Heart right ventricle (tissue), 16 donors: ENCODE results near the gene EGLN1. TPM values are rescaled to one million over a fixed set of nuclear protein-coding genes. Genes with fewer than 3 reads are reported as not detected.
"Not testable (repeated sequence)": the region's sequence is repeated elsewhere in the genome, so short reads cannot be mapped to it uniquely, and the experiment has no call there.

Experiments used
- ATAC-seq, 8 donors: fragments of 200-7000 bp; cut with Tn5 transposase; one replicate each; pipeline ENCODE4 v1.9.1; 2020; ENCODE audit warnings: mild to moderate bottlenecking in 8 of 8, moderate library complexity in 8 of 8, moderate number of reproducible peaks in 1 of 8
- DNase-seq, 2 donors: peaks; one replicate each; pipeline ENCODE4 v3.0.0-alpha.2; 2020
- H3K27ac ChIP-seq, 10 donors: fragments of 200-600 bp; sonication (generic) in 2 of 10; one replicate each; pipeline versions ENCODE4 v1.5.0 to v1.8.0; 2020 to 2022; ENCODE audit warnings: mild to moderate bottlenecking in 3 of 10
- H3K27me3 ChIP-seq, 7 donors: fragments of 200-600 bp; one replicate each; pipeline ENCODE4 v1.8.0; 2021 to 2022; ENCODE audit warnings: mild to moderate bottlenecking in 2 of 7
- H3K36me3 ChIP-seq, 9 donors: fragments of 200-600 bp; sonication (generic) in 1 of 9; one replicate each; pipeline versions ENCODE4 v1.5.0 to v1.8.0; 2020 to 2022; ENCODE audit warnings: mild to moderate bottlenecking in 2 of 9
- H3K4me1 ChIP-seq, 9 donors: fragments of 200-600 bp; sonication (generic) in 1 of 9; one replicate each; pipeline versions ENCODE4 v1.5.0 to v1.8.0; 2020 to 2022; ENCODE audit warnings: mild to moderate bottlenecking in 4 of 9
- H3K4me3 ChIP-seq, 10 donors: fragments of 200-600 bp; sonication (generic) in 2 of 10; one replicate each; pipeline versions ENCODE4 v1.5.0 to v1.8.0; 2020 to 2022; ENCODE audit warnings: mild to moderate bottlenecking in 7 of 10, moderate library complexity in 2 of 10
- H3K9me3 ChIP-seq, 11 donors: fragments of 200-600 bp in 10 of 11; sonication (generic) in 2 of 11; one replicate each; pipeline versions ENCODE4 v1.5.0 to v1.8.0; 2013 to 2022; ENCODE audit warnings: mild to moderate bottlenecking in 2 of 11, control low read depth in 1 of 11, moderate library complexity in 1 of 11
- WGBS, 2 donors: extraction: QIAGEN DNeasy Blood & Tissue Kit; methylation state at CpG; one replicate each; pipeline ENCODE4 v1.1.7; 2013; ENCODE audit warnings: inconsistent platforms in 1 of 2; 5-methylcytosine and 5-hydroxymethylcytosine counted together
- intact Hi-C, 10 donors: fragments of 100-400 bp; cut with DNase I; formaldehyde crosslinking; loops; one replicate each; pipeline versions ENCODE4 v1.11.1 to v1.14.2; 2022
- polyA plus RNA-seq, 2 donors: library from polyadenylated mRNA; stranded (reverse); fragments of 200-250 nt; gene quantifications; one replicate each; pipeline ENCODE4 v1.2.3, GENCODE V29; 2013
- total RNA-seq, 10 donors: library from RNA; stranded (reverse); fragmentation: NEBNext Ultra II Directional in 3 of 10; extraction: Animal tissue kit (Norgen Biotek cat#: 25700) in 3 of 10; gene quantifications; one replicate each; pipeline versions ENCODE4 v1.2.1 to v1.2.4, GENCODE V29; 2021 to 2023
- TF ChIP-seq, protein P1 (sequence below), 9 donors: fragments of 200-600 bp; sonication (generic) in 2 of 9; IDR thresholded peaks; one replicate each; pipeline versions ENCODE4 v1.5.0 to v1.8.0; 2021 to 2022; ENCODE audit warnings: antibody characterized with exemption in 9 of 9, mild to moderate bottlenecking in 5 of 9, moderate library complexity in 1 of 9
- donor health status: Arrhythmogenic right ventricular cardiomyopathy.
- donor health status: ischemic (EF 13 %, LVEDD 7.1; RV severe dilation, severe dysfunction).
- donor health status: healthy with polysubstance abuse.
- donor health status: DM: no; HTN: yes; CAD: no.
- donor health status: DM: no; HTN: no; CAD: no.
- donor health status: ischemic (EF 25% LVEDD 6.9; RV normal size, moderate dysfunction).
- donor health status: ischemic (EF 25% LVEDD 5.7; RV mildly dilated, moderate dysfunction).
- donor health status: healthy.
- donor health status: DM: yes; HTN: yes; CAD: no.
- donor health status: Ischemic cardiomyopathy.
- donor health status: ischemic (EF 35%, LVEDD 5.7; RV mildly dilated, moderate dysfunction).
- donor health status: nonischemic (EF 11% LVEDD 7.7; RV severe dilation, severe dysfunction).
- donor health status: DM: yes; HTN: yes; CAD: no.
- donor health status: PGD.
- donor health status: ischemic (EF 29% LVEDD 5.4; RV normal size, mild dysfunction).
- donor health status: nonischemic (EF 23%, LVEDD 6.1; RV moderate dilation, normal function).

Gene EGLN1
- total and polyA plus RNA-seq, 12 donors: 13.0 to 104 (median 65.8) TPM

- no peak for DNase-seq
- no peak for ATAC-seq
- Histone ChIP-seq H3K36me3 (no peaks in the 10 kb centered on the region), H3K4me1 (peaks cover 0 to 13% (median 0%) of the 10 kb centered on the region in 9 donors), H3K9me3 (peaks cover 0 to 14% (median 0%) of the 10 kb centered on the region in 11 donors), H3K27me3 (peaks cover 0 to 85% (median 0%) of the 10 kb centered on the region in 7 donors), H3K4me3 (no peak overlapping the region), H3K27ac (no peak overlapping the region)
- TF ChIP-seq, protein P1, sequence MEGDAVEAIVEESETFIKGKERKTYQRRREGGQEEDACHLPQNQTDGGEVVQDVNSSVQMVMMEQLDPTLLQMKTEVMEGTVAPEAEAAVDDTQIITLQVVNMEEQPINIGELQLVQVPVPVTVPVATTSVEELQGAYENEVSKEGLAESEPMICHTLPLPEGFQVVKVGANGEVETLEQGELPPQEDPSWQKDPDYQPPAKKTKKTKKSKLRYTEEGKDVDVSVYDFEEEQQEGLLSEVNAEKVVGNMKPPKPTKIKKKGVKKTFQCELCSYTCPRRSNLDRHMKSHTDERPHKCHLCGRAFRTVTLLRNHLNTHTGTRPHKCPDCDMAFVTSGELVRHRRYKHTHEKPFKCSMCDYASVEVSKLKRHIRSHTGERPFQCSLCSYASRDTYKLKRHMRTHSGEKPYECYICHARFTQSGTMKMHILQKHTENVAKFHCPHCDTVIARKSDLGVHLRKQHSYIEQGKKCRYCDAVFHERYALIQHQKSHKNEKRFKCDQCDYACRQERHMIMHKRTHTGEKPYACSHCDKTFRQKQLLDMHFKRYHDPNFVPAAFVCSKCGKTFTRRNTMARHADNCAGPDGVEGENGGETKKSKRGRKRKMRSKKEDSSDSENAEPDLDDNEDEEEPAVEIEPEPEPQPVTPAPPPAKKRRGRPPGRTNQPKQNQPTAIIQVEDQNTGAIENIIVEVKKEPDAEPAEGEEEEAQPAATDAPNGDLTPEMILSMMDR (IDR thresholded peaks at IDR 0.05): no peak
- intact Hi-C loops: no loop called here
- WGBS, 2 donors: 83 to 87% methylated on average over 6 of the region's 6 CpGs
Measured at GRCh38 chr1:231463541-231463940, 41.5 kb upstream of the EGLN1 start.

GRCh38 chr1:231460614-231461013 lies 38.5 kb upstream of the EGLN1 start:
- TF ChIP-seq, protein P1 (IDR thresholded peaks at IDR 0.05): no peak
- H3K36me3 ChIP-seq: no peaks in the 10 kb centered on the region
- peaks cover 0 to 30% (median 13%) of the 10 kb centered on the region in 11 donors for H3K9me3 ChIP-seq
- no peak overlapping the region for H3K27ac ChIP-seq
- ATAC-seq (no peak), DNase-seq (no peak)
- H3K4me3 ChIP-seq: no peak overlapping the region
- peaks cover 0 to 84% (median 0%) of the 10 kb centered on the region in 7 donors for H3K27me3 ChIP-seq
- 57 to 62% methylated on average over 2 of the region's 2 CpGs for WGBS, 2 donors
- peaks cover 0 to 13% (median 0%) of the 10 kb centered on the region in 9 donors for H3K4me1 ChIP-seq
- intact Hi-C loops: no loop called here

DNA sequence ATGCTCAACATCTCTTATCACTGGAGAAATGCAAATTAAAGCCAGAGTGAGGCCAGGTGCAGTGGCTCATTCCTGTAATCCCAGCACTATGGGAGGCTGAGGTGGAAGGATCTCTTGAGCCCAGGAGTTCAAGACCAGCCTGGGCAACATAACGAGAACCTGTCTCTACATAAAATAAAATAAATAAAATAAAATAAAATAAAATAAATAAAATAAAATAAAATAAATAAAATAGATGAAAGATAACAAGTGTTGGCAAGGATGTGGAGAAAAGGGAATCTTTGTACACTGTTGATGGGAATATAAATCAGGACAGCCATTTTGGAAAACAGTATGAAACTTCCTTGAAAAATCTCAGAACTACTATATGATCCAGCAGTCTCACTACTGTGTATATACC lies 37.4 kb upstream of the EGLN1 start:
- 98 to 100% methylated on average over 1 of the region's 1 CpG for WGBS, 2 donors
- H3K36me3 ChIP-seq, intact Hi-C loops, ATAC-seq, DNase-seq, H3K27ac ChIP-seq, H3K4me3 ChIP-seq: not testable (repeated sequence)
- Histone ChIP-seq H3K9me3 (peaks cover 0 to 30% (median 13%) of the 10 kb centered on the region in 11 donors), H3K4me1 (peaks cover 0 to 13% (median 0%) of the 10 kb centered on the region in 9 donors), H3K27me3 (peaks cover 0 to 81% (median 0%) of the 10 kb centered on the region in 7 donors)

DNA sequence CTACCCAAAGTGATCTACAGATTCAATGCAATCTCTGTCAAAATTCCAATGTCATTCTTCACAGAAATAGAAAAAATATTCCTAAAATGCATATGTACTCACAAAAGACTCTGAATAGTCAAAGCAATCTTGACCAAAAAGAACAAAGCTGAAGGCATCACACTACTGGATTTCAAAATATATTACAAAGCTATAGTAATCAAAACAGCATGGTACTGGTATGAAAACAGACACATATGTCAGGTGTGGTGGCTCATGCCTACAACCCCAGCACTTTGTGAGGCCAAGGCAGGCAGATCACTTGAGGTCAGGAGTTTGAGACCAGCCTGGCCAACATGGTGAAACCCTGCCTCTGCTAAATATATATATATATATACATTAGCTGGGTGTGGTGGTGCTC lies 35.9 kb upstream of the EGLN1 start:
- H3K36me3 ChIP-seq, DNase-seq, intact Hi-C loops, H3K27ac ChIP-seq, ATAC-seq, H3K4me3 ChIP-seq: not testable (repeated sequence)
- Histone ChIP-seq H3K4me1 (peaks cover 0 to 13% (median 0%) of the 10 kb centered on the region in 9 donors), H3K27me3 (peaks cover 0 to 66% (median 0%) of the 10 kb centered on the region in 7 donors), H3K9me3 (peaks cover 0 to 30% (median 13%) of the 10 kb centered on the region in 11 donors)

DNA sequence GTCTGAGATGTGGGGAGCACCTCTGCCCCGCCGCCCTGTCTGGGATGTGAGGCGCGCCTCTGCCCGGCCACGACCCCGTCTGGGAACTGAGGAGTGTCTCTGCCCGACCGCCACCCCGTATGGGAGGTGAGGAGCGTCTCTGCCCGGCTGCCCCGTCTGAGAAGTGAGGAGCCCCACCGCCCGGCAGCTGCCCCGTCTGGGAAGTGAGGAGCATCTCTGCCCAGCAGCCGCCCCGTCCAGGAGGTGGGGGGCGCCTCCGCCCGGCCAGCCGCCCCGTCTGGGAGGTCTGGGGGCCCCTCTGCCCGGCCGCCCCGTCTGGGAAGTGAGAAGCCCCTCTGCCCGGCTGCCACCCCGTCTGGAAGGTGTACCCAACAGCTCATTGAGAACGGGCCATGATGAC lies 32.0 kb upstream of the EGLN1 start:
- ATAC-seq, H3K27ac ChIP-seq, intact Hi-C loops, H3K4me3 ChIP-seq, H3K4me1 ChIP-seq, DNase-seq, H3K36me3 ChIP-seq: not testable (repeated sequence)
- Histone ChIP-seq H3K9me3 (peaks cover 0 to 34% (median 13%) of the 10 kb centered on the region in 11 donors), H3K27me3 (peaks cover 0 to 70% (median 0%) of the 10 kb centered on the region in 7 donors)
- WGBS, 2 donors: 92 to 93% methylated on average over 28 to 29 of the region's 29 CpGs

GRCh38 chr1:231446138-231446537 lies 24.1 kb upstream of the EGLN1 start:
- no peak overlapping the region for H3K4me3 ChIP-seq
- DNase-seq (no peak), ATAC-seq (no peak)
- no peaks in the 10 kb centered on the region for H3K4me1 ChIP-seq
- peaks cover 0 to 51% (median 0%) of the 10 kb centered on the region in 7 donors for H3K27me3 ChIP-seq
- intact Hi-C loops: no loop called here
- TF ChIP-seq, protein P1 (IDR thresholded peaks at IDR 0.05): no peak
- peaks cover 0 to 22% (median 8%) of the 10 kb centered on the region in 11 donors for H3K9me3 ChIP-seq
- H3K27ac ChIP-seq: no peak overlapping the region
- WGBS, 2 donors: 76 to 81% methylated on average over 5 of the region's 5 CpGs
- no peaks in the 10 kb centered on the region for H3K36me3 ChIP-seq
